ENCODE measurements around the gene SREK1IP1.
"Not testable (repeated sequence)": the region's sequence is repeated elsewhere in the genome, so short reads cannot be mapped to it uniquely, and the experiment has no call there.

Gene SREK1IP1

DNA sequence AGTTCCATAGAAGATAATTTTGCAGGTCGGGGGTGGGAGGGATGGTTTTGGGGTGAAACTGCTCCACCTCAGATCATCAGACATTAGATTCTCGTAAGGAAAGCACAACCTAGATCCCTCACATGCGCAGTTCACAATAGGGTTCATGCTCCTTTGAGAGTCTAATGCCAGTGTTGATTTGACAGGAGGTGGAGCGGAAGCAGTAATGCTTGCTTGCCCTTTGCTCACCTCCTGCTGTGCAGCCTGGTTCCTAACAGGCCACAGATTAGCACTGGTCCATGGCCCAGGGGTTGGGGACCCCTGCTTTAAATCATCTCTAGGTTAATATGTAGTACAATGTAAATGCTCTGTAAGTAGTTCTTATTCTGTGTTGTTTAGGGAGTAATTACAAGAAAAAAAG, 67.7 kb downstream of the SREK1IP1 start:
- no peak overlapping the region for H4K12ac ChIP-seq (ENCODE audit: low read depth, low read length)
- WGBS (ENCODE audit: extremely low coverage, insufficient coverage, insufficient read length), result no CpG with 5 or more reads among the region's 4 CpGs

GRCh38 chr5:64696414-64696813, 72.1 kb downstream of the SREK1IP1 start:
- not testable (repeated sequence) for H3K79me1 ChIP-seq (ENCODE audit: low read length); H3K9ac ChIP-seq (ENCODE audit: low read length); H4K12ac ChIP-seq (ENCODE audit: low read depth, low read length); H4K91ac ChIP-seq (ENCODE audit: low read depth, low read length); H2BK5ac ChIP-seq (ENCODE audit: low read depth, low read length, poor library complexity); H3K27me3 ChIP-seq (ENCODE audit: insufficient read depth, low read length); H3K18ac ChIP-seq (ENCODE audit: low read length); H2AK5ac ChIP-seq (ENCODE audit: low read length); H3K36me3 ChIP-seq (ENCODE audit: control insufficient read depth in 1 of 2, insufficient read depth in 2 of 2, low read length in 2 of 2); H2BK12ac ChIP-seq (ENCODE audit: low read length); H3K79me2 ChIP-seq (ENCODE audit: control insufficient read depth, insufficient read depth, low read length, poor library complexity); H3K9me3 ChIP-seq (ENCODE audit: insufficient read depth, low read depth, low read length); H3K4me2 ChIP-seq (ENCODE audit: low read length); H2BK120ac ChIP-seq (ENCODE audit: insufficient read depth, low read length, poor library complexity); H3K23ac ChIP-seq (ENCODE audit: low read length); DNase-seq; H2AFZ ChIP-seq (ENCODE audit: insufficient read depth, low read length, poor library complexity); H3K4me1 ChIP-seq (ENCODE audit: control insufficient read depth in 1 of 2, insufficient read depth in 2 of 2, low read length in 2 of 2); H3K4me3 ChIP-seq (ENCODE audit: low read depth, low read length); H4K8ac ChIP-seq (ENCODE audit: low read depth, low read length); H3K14ac ChIP-seq (ENCODE audit: low read length); H3K27ac ChIP-seq (ENCODE audit: low read depth, low read length); H3K4ac ChIP-seq (ENCODE audit: low read depth, low read length)
- WGBS (ENCODE audit: extremely low coverage, insufficient coverage, insufficient read length), result no CpG with 5 or more reads among the region's 7 CpGs

More for the DNA sequence above, 67.7 kb downstream of the SREK1IP1 start:
- no peaks in the 10 kb centered on the region for H3K79me2 ChIP-seq (ENCODE audit: control insufficient read depth, insufficient read depth, low read length, poor library complexity)
- H3K9ac ChIP-seq (ENCODE audit: low read length), result no peak overlapping the region
- no peaks in the 10 kb centered on the region for H3K79me1 ChIP-seq (ENCODE audit: low read length)
- no peak overlapping the region for H3K18ac ChIP-seq (ENCODE audit: low read length)
- no peak overlapping the region for H3K4me3 ChIP-seq (ENCODE audit: low read depth, low read length)
- no peak overlapping the region for H3K23ac ChIP-seq (ENCODE audit: low read length)
- H4K8ac ChIP-seq (ENCODE audit: low read depth, low read length), result no peak overlapping the region
- H2BK120ac ChIP-seq (ENCODE audit: insufficient read depth, low read length, poor library complexity), result no peak overlapping the region
- H2BK12ac ChIP-seq (ENCODE audit: low read length), result no peak overlapping the region
- no peaks in the 10 kb centered on the region for H3K36me3 ChIP-seq (ENCODE audit: control insufficient read depth in 1 of 2, insufficient read depth in 2 of 2, low read length in 2 of 2)
- H3K27me3 ChIP-seq (ENCODE audit: insufficient read depth, low read length), result no peaks in the 10 kb centered on the region
- no peak overlapping the region for H3K4me2 ChIP-seq (ENCODE audit: low read length)
- no peaks in the 10 kb centered on the region for H3K9me3 ChIP-seq (ENCODE audit: insufficient read depth, low read depth, low read length)
- no peak overlapping the region for H3K4ac ChIP-seq (ENCODE audit: low read depth, low read length)
- H3K4me1 ChIP-seq (ENCODE audit: control insufficient read depth in 1 of 2, insufficient read depth in 2 of 2, low read length in 2 of 2), result no peaks in the 10 kb centered on the region
- no peak overlapping the region for H3K14ac ChIP-seq (ENCODE audit: low read length)
- no peak for DNase-seq
- no peak overlapping the region for H3K27ac ChIP-seq (ENCODE audit: low read depth, low read length)
- no peak overlapping the region for H2BK5ac ChIP-seq (ENCODE audit: low read depth, low read length, poor library complexity)
- no peak overlapping the region for H2AK5ac ChIP-seq (ENCODE audit: low read length)
- no peak overlapping the region for H2AFZ ChIP-seq (ENCODE audit: insufficient read depth, low read length, poor library complexity)
- no peak overlapping the region for H4K91ac ChIP-seq (ENCODE audit: low read depth, low read length)

GRCh38 chr5:64693636-64694035, 74.9 kb downstream of the SREK1IP1 start:
- Histone ChIP-seq H4K12ac (ENCODE audit: low read depth, low read length) (no peak overlapping the region), H3K27me3 (ENCODE audit: insufficient read depth, low read length) (peaks cover 6% of the 10 kb centered on the region), H3K18ac (ENCODE audit: low read length) (no peak overlapping the region), H3K9ac (ENCODE audit: low read length) (no peak overlapping the region), H3K36me3 (ENCODE audit: control insufficient read depth in 1 of 2, insufficient read depth in 2 of 2, low read length in 2 of 2) (no peaks in the 10 kb centered on the region), H2BK12ac (ENCODE audit: low read length) (no peak overlapping the region), H4K91ac (ENCODE audit: low read depth, low read length) (no peak overlapping the region), H3K23ac (ENCODE audit: low read length) (no peak overlapping the region), H3K79me2 (ENCODE audit: control insufficient read depth, insufficient read depth, low read length, poor library complexity) (no peaks in the 10 kb centered on the region), H3K4me1 (ENCODE audit: control insufficient read depth in 1 of 2, insufficient read depth in 2 of 2, low read length in 2 of 2) (peaks cover 0 to 9% of the 10 kb centered on the region in 2 experiments), H3K4me2 (ENCODE audit: low read length) (no peak overlapping the region), H3K14ac (ENCODE audit: low read length) (no peak overlapping the region), H3K79me1 (ENCODE audit: low read length) (no peaks in the 10 kb centered on the region), H3K27ac (ENCODE audit: low read depth, low read length) (no peak overlapping the region), H2BK5ac (ENCODE audit: low read depth, low read length, poor library complexity) (no peak overlapping the region), H3K9me3 (ENCODE audit: insufficient read depth, low read depth, low read length) (no peaks in the 10 kb centered on the region), H3K4me3 (ENCODE audit: low read depth, low read length) (no peak overlapping the region), H2AFZ (ENCODE audit: insufficient read depth, low read length, poor library complexity) (no peak overlapping the region), H2BK120ac (ENCODE audit: insufficient read depth, low read length, poor library complexity) (no peak overlapping the region), H4K8ac (ENCODE audit: low read depth, low read length) (no peak overlapping the region), H3K4ac (ENCODE audit: low read depth, low read length) (no peak overlapping the region), H2AK5ac (ENCODE audit: low read length) (no peak overlapping the region)
- DNase-seq, result no peak
- no CpG with 5 or more reads among the region's 2 CpGs for WGBS (ENCODE audit: extremely low coverage, insufficient coverage, insufficient read length)

GRCh38 chr5:64691291-64691690, 77.2 kb downstream of the SREK1IP1 start:
- H2BK12ac ChIP-seq (ENCODE audit: low read length), result no peak overlapping the region
- WGBS (ENCODE audit: extremely low coverage, insufficient coverage, insufficient read length), result no CpG with 5 or more reads among the region's 3 CpGs

More at GRCh38 chr5:64691291-64691690, 77.2 kb downstream of the SREK1IP1 start:
- H4K91ac ChIP-seq (ENCODE audit: low read depth, low read length), result no peak overlapping the region
- no peak overlapping the region for H3K27ac ChIP-seq (ENCODE audit: low read depth, low read length)
- no peak overlapping the region for H3K4ac ChIP-seq (ENCODE audit: low read depth, low read length)
- H2AFZ ChIP-seq (ENCODE audit: insufficient read depth, low read length, poor library complexity), result no peak overlapping the region
- H3K4me3 ChIP-seq (ENCODE audit: low read depth, low read length), result no peak overlapping the region
- H3K4me1 ChIP-seq (ENCODE audit: control insufficient read depth in 1 of 2, insufficient read depth in 2 of 2, low read length in 2 of 2), result peaks cover 0 to 9% of the 10 kb centered on the region in 2 experiments
- no peak overlapping the region for H4K8ac ChIP-seq (ENCODE audit: low read depth, low read length)
- no peaks in the 10 kb centered on the region for H3K9me3 ChIP-seq (ENCODE audit: insufficient read depth, low read depth, low read length)
- H3K9ac ChIP-seq (ENCODE audit: low read length), result no peak overlapping the region
- no peak overlapping the region for H2BK5ac ChIP-seq (ENCODE audit: low read depth, low read length, poor library complexity)
- H3K27me3 ChIP-seq (ENCODE audit: insufficient read depth, low read length), result peaks cover 6% of the 10 kb centered on the region
- H3K79me2 ChIP-seq (ENCODE audit: control insufficient read depth, insufficient read depth, low read length, poor library complexity), result no peaks in the 10 kb centered on the region
- H2BK120ac ChIP-seq (ENCODE audit: insufficient read depth, low read length, poor library complexity), result no peak overlapping the region
- no peak overlapping the region for H4K12ac ChIP-seq (ENCODE audit: low read depth, low read length)
- no peaks in the 10 kb centered on the region for H3K36me3 ChIP-seq (ENCODE audit: control insufficient read depth in 1 of 2, insufficient read depth in 2 of 2, low read length in 2 of 2)
- peak overlapping the region; percentile 85 for H3K4me2 ChIP-seq (ENCODE audit: low read length)
- H3K14ac ChIP-seq (ENCODE audit: low read length), result no peak overlapping the region
- no peak for DNase-seq
- no peak overlapping the region for H3K18ac ChIP-seq (ENCODE audit: low read length)
- no peak overlapping the region for H3K23ac ChIP-seq (ENCODE audit: low read length)
- H3K79me1 ChIP-seq (ENCODE audit: low read length), result no peaks in the 10 kb centered on the region
- H2AK5ac ChIP-seq (ENCODE audit: low read length), result no peak overlapping the region

All from trophoblast cell (in vitro differentiated cells and primary cell).